OCI-LY7 (cell line): ENCODE measurements around the gene AKAP11.

ENCODE experiments used
- EZH2phosphoT487 ChIP-seq: fragments of 200-600 bp; sonication (generic); IDR thresholded peaks from 2 replicates; pipeline ENCODE4 v1.6.1; 2018; ENCODE audit warnings: low read depth, borderline replicate concordance, mild to moderate bottlenecking, mixed run types, antibody characterized with exemption, low read length, moderate library complexity, mixed read lengths
- TF ChIP-seq, protein P1 (sequence below): fragments of 200-600 bp; sonication (generic); conservative IDR thresholded peaks from 2 replicates; pipeline ENCODE4 v1.5.1; 2014; ENCODE audit warnings: mild to moderate bottlenecking, antibody characterized with exemption, low read length, moderate library complexity, mixed read lengths

GRCh38 chr13:42360046-42360574, 88.2 kb downstream of the AKAP11 start:
- TF ChIP-seq, protein P1, sequence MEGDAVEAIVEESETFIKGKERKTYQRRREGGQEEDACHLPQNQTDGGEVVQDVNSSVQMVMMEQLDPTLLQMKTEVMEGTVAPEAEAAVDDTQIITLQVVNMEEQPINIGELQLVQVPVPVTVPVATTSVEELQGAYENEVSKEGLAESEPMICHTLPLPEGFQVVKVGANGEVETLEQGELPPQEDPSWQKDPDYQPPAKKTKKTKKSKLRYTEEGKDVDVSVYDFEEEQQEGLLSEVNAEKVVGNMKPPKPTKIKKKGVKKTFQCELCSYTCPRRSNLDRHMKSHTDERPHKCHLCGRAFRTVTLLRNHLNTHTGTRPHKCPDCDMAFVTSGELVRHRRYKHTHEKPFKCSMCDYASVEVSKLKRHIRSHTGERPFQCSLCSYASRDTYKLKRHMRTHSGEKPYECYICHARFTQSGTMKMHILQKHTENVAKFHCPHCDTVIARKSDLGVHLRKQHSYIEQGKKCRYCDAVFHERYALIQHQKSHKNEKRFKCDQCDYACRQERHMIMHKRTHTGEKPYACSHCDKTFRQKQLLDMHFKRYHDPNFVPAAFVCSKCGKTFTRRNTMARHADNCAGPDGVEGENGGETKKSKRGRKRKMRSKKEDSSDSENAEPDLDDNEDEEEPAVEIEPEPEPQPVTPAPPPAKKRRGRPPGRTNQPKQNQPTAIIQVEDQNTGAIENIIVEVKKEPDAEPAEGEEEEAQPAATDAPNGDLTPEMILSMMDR: no peak
- TF ChIP-seq EZH2phosphoT487: no peak
